Ishikawa (cell line): Measurements from ENCODE around the gene TNPO3.

Source experiments
- CEBPB ChIP-seq: IDR thresholded peaks from 2 replicates; pipeline ENCODE4 v1.6.1; 2012
- CREB1 ChIP-seq: IDR thresholded peaks from 2 replicates; pipeline ENCODE4 v1.6.1; 2012; ENCODE audit warnings: low read depth
- EGR1 ChIP-seq: IDR thresholded peaks from 2 replicates; pipeline ENCODE4 v1.6.1; 2012
- EP300 ChIP-seq: IDR thresholded peaks from 2 replicates; pipeline ENCODE4 v1.6.1; 2012; ENCODE audit warnings: borderline replicate concordance
- FOXM1 ChIP-seq: IDR thresholded peaks from 2 replicates; pipeline ENCODE4 v1.6.1; 2012; ENCODE audit warnings: low read depth, borderline replicate concordance
- NFIC ChIP-seq: IDR thresholded peaks from 2 replicates; pipeline ENCODE4 v1.6.1; 2012
- RAD21 ChIP-seq: IDR thresholded peaks from 2 replicates; pipeline ENCODE4 v1.6.1; 2012; ENCODE audit warnings: low read depth
- TAF1 ChIP-seq: IDR thresholded peaks from 2 replicates; pipeline ENCODE4 v1.6.1; 2012; ENCODE audit warnings: low read depth, mild to moderate bottlenecking
- TCF12 ChIP-seq: IDR thresholded peaks from 2 replicates; pipeline ENCODE4 v1.6.1; 2012; ENCODE audit warnings: low read depth
- TEAD4 ChIP-seq: IDR thresholded peaks from 2 replicates; pipeline ENCODE4 v1.6.1; 2012
- YY1 ChIP-seq: IDR thresholded peaks from 2 replicates; pipeline ENCODE4 v1.6.1; 2012; ENCODE audit warnings: low read depth
- ZBTB7A ChIP-seq: IDR thresholded peaks from 2 replicates; pipeline ENCODE4 v1.6.1; 2012; ENCODE audit warnings: low read depth
- TF ChIP-seq, protein P1 (sequence below): IDR thresholded peaks from 2 replicates; pipeline ENCODE4 v1.6.1; 2012
- TF ChIP-seq, protein P2 (sequence below): IDR thresholded peaks from 2 replicates; pipeline ENCODE4 v1.6.1; 2012; ENCODE audit warnings: low read depth, mild to moderate bottlenecking
- TF ChIP-seq, protein P3 (sequence below): IDR thresholded peaks from 2 replicates; pipeline ENCODE4 v1.6.1; 2012

Gene TNPO3

DNA sequence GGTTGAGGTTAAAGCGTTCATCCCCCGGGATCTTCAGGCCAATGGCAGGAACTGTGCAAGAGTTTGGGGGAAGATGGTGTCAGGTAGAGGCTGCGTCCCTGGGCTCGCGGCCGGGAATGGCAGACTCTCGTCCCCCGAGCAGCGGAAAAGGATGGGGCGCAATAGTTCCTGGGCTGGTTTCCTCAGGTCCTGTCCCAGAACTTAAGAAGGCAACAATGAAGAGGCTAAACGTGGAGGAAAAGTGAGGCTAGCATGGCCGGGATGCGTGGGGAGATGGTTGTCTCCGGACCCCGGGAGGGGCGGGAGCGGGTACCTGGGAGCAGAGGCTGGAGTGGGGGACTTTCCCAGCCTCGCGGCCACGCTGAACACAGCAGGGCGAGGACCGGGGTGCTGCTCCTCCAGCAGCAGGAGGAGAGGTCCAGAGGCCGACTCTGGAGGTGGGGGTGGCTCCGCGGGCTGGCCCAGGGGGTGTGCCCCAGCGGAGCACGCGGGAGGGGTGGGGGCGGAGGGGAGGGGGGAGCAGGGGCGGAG is 116.3 kb downstream of the TNPO3 start:
- TF ChIP-seq EP300 (no peak), FOXM1 (no peak), EGR1 (no peak), CEBPB (no peak), CREB1 (no peak), ZBTB7A (no peak), TAF1 (no peak), TCF12 (no peak), TEAD4 (no peak), RAD21 (no peak), NFIC (no peak), YY1 (no peak)
- TF ChIP-seq, protein P1, sequence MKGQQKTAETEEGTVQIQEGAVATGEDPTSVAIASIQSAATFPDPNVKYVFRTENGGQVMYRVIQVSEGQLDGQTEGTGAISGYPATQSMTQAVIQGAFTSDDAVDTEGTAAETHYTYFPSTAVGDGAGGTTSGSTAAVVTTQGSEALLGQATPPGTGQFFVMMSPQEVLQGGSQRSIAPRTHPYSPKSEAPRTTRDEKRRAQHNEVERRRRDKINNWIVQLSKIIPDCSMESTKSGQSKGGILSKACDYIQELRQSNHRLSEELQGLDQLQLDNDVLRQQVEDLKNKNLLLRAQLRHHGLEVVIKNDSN: no peak
- TF ChIP-seq, protein P2, sequence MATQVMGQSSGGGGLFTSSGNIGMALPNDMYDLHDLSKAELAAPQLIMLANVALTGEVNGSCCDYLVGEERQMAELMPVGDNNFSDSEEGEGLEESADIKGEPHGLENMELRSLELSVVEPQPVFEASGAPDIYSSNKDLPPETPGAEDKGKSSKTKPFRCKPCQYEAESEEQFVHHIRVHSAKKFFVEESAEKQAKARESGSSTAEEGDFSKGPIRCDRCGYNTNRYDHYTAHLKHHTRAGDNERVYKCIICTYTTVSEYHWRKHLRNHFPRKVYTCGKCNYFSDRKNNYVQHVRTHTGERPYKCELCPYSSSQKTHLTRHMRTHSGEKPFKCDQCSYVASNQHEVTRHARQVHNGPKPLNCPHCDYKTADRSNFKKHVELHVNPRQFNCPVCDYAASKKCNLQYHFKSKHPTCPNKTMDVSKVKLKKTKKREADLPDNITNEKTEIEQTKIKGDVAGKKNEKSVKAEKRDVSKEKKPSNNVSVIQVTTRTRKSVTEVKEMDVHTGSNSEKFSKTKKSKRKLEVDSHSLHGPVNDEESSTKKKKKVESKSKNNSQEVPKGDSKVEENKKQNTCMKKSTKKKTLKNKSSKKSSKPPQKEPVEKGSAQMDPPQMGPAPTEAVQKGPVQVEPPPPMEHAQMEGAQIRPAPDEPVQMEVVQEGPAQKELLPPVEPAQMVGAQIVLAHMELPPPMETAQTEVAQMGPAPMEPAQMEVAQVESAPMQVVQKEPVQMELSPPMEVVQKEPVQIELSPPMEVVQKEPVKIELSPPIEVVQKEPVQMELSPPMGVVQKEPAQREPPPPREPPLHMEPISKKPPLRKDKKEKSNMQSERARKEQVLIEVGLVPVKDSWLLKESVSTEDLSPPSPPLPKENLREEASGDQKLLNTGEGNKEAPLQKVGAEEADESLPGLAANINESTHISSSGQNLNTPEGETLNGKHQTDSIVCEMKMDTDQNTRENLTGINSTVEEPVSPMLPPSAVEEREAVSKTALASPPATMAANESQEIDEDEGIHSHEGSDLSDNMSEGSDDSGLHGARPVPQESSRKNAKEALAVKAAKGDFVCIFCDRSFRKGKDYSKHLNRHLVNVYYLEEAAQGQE: no peak
- TF ChIP-seq, protein P3, sequence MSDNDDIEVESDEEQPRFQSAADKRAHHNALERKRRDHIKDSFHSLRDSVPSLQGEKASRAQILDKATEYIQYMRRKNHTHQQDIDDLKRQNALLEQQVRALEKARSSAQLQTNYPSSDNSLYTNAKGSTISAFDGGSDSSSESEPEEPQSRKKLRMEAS: no peak

DNA sequence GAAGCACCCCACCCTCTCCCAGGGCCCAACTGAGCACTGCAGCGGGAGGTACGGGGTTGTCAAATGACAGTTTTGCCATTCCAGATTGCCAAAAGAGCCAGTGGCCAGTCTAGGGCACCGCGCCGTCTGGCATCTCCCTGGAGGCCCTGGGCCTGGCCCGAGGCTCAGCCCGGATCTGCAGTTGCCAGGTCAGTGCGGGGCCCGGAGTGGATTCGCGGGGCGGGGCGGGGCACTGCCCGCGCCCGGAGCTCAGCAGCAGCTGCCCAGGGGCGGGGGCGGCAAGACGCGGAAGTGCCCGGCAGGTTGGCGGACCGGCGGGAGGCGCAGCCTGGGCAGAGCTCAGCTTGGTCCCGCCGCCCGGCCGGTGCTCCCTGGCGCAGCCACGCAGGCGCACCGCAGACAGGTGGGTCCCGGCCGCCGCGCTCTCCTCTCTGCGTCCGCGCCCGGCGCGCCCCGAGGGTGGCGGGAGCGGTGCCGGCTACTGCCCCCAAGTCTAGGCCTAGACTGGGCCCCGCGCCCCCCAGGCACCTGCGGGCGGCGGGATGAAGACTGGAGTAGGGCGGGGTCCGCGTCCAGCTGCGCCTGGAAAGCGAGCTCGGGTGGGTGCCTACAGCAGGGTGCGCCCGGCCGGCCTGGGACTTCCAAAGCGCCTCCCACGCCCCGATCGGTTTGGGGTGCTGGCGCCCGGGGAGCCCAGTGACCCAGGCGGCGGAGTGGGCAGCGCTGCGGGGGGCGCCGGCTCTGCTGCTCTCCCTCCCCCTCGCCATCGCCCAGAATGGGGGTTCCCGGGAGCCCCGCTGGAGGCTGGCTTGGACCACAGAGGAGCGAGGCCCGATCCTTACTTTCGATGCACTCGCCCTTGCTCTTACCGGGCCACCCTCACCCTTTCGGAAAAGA is 117.0 kb downstream of the TNPO3 start, which contains the start of gene IRF5:
TSS of gene IRF5 (plus strand) at position 281 of the 897 bp plus-strand sequence. CDS start 4,155 bp downstream, outside the sequence.
- TF ChIP-seq EGR1 (peak; percentile 64), NFIC (no peak), ZBTB7A (peak; percentile 54; the same call in 1 of the 2 replicates)

DNA sequence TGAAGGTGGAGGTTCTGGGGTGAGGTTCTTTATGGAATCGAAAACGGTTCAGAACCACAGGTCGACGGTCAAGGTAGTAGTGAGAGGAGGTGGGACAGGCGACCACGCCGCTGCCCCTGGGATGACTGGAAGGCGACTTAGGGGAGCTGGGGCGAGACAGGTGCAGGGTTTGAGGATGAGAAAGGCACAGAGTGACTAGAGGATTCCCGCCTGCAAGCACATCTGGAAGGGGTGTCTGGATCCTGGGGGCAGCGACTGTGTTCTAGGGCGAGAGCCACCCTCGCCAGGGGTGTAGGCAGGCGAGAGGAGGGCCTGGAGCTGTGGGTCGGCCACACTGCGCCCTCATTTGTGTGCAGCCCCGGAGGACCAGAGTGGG is 117.7 kb downstream of the TNPO3 start:
- TF ChIP-seq EGR1: no peak
- TF ChIP-seq, protein P3: no peak
- no peak for TF ChIP-seq TAF1

DNA sequence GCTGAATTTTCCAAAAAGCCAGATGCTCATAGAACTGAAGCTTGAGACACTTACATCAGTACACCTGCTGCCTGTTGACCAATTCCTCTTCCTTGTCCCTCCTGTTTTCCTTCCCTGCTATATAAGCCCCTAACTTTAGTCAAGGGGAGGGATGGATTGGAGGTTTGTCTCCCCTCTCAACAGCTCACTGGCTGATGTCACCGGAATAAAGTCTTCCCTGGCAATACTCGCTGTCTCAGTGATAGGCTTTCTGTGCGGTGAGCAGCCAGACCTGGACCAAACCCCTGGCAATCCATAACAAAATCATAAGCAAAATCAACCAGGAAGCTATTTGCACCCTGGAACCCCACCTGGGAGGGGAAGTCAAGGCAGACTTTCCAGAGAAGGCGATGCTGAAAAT is 118.1 kb downstream of the TNPO3 start:
- TF ChIP-seq, protein P3: no peak
- TF ChIP-seq ZBTB7A: no peak
- no peak for TF ChIP-seq EP300
- TF ChIP-seq, protein P2: no peak
- no peak for TF ChIP-seq CREB1
- TF ChIP-seq, protein P1: no peak
- no peak for TF ChIP-seq RAD21
- TF ChIP-seq YY1: no peak
- TF ChIP-seq TCF12: no peak
- TF ChIP-seq EGR1: no peak
- no peak for TF ChIP-seq CEBPB
- no peak for TF ChIP-seq TAF1
- no peak for TF ChIP-seq FOXM1

DNA sequence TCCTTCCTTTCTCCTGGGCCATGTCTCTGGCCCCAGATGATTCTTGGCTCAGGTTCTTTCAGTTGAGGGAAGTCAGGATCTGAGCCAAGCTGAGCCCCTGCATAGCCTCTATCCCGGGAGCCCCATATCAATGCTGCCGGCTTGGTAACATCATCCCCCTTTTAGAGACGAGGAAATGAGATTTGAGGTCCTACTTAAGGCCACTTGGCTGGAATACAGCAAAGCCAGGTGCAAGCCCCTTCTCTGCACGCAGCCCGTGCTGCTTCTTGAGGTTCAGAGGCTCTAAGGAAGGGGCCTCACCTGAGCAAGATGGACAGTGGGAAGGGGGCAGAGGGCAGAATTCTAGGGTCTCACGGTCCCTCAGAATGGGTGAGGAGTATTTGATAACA is 119.6 kb downstream of the TNPO3 start:
- TF ChIP-seq, protein P1: no peak
- TF ChIP-seq RAD21: no peak
- TF ChIP-seq TEAD4: no peak
- TF ChIP-seq, protein P3: no peak
- TF ChIP-seq TAF1: no peak
- TF ChIP-seq ZBTB7A: no peak
- no peak for TF ChIP-seq EGR1
- TF ChIP-seq CREB1: no peak
- no peak for TF ChIP-seq TCF12
- no peak for TF ChIP-seq NFIC
- no peak for TF ChIP-seq YY1
- TF ChIP-seq, protein P2: no peak
- no peak for TF ChIP-seq FOXM1
- no peak for TF ChIP-seq EP300
- TF ChIP-seq CEBPB: no peak
